Fibroblast of the aortic adventitia (primary cell): Measurements from ENCODE around the gene ZC3H14. TPM values are rescaled to one million over a fixed set of nuclear protein-coding genes. Genes with fewer than 3 reads are reported as not detected.

Experiments used
- DNase-seq: peaks from one replicate; pipeline ENCODE4 v3.0.0-alpha.2; 2010; ENCODE audit warnings: low read depth
- H3K4me3 ChIP-seq: 2 replicates; pipeline ENCODE4 v1.5.1; 2011; ENCODE audit warnings: low read depth, mild to moderate bottlenecking, control low read depth, low read length, moderate library complexity
- total RNA-seq: library from RNA; depleted of rRNA; stranded (reverse); fragments of >200 nt; gene quantifications from 2 replicates; pipeline ENCODE4 v1.2.3, GENCODE V29; 2012; ENCODE audit warnings: low replicate concordance
- TF ChIP-seq, protein P1 (sequence below): IDR thresholded peaks from 2 replicates; pipeline ENCODE4 v1.5.1; 2011; ENCODE audit warnings: mild to moderate bottlenecking, low read length, control low read depth, inconsistent platforms; ENCODE audit not compliant: insufficient read depth

ZC3H14 gene
- total RNA-seq, 1 donor = 78.3 TPM

- TF ChIP-seq, protein P1, sequence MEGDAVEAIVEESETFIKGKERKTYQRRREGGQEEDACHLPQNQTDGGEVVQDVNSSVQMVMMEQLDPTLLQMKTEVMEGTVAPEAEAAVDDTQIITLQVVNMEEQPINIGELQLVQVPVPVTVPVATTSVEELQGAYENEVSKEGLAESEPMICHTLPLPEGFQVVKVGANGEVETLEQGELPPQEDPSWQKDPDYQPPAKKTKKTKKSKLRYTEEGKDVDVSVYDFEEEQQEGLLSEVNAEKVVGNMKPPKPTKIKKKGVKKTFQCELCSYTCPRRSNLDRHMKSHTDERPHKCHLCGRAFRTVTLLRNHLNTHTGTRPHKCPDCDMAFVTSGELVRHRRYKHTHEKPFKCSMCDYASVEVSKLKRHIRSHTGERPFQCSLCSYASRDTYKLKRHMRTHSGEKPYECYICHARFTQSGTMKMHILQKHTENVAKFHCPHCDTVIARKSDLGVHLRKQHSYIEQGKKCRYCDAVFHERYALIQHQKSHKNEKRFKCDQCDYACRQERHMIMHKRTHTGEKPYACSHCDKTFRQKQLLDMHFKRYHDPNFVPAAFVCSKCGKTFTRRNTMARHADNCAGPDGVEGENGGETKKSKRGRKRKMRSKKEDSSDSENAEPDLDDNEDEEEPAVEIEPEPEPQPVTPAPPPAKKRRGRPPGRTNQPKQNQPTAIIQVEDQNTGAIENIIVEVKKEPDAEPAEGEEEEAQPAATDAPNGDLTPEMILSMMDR = no peak
- no peak for DNase-seq
- H3K4me3 ChIP-seq = peak overlapping the region; percentile 84
Measured at GRCh38 chr14:88552876-88553275, 10.0 kb upstream of the ZC3H14 start.

GRCh38 chr14:88553886-88554456 is 8.9 kb upstream of the ZC3H14 start:
- TF ChIP-seq, protein P1 = no peak
- peak; percentile 42 for DNase-seq
- peak overlapping the region; percentile 76 for H3K4me3 ChIP-seq

GRCh38 chr14:88554457-88555286 is 8.2 kb upstream of the ZC3H14 start, which contains the start of gene PTPN21:
Gene PTPN21, minus strand, starts transcription at chr14:88555007. Its CDS starts 4,590 bp downstream, at chr14:88550417.
- peak; percentile 51 for DNase-seq
- H3K4me3 ChIP-seq = peak within 1 kb of the TSS; percentile 76
- TF ChIP-seq, protein P1 = no peak

DNA sequence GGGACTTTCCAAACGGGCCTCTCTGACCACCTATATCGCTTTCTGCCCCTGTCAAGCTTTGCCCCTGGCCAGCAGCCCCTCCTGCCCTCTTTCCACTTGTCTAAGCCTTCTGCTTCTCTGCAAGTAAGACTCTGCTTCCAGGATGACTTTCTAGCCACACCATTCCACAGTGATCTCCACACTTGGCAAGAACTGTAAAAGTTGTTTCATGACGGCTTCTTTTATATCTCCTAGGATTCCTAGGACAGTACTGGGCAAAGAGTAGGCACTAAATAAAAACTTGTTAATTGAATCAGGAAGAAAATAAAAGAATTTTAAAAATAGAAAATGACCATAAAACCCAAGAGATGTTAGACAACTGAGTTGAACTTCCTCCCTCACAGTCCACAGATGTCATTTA is 6.3 kb upstream of the ZC3H14 start:
- peak; percentile 14 for DNase-seq
- no peak overlapping the region for H3K4me3 ChIP-seq
- TF ChIP-seq, protein P1 = no peak

DNA sequence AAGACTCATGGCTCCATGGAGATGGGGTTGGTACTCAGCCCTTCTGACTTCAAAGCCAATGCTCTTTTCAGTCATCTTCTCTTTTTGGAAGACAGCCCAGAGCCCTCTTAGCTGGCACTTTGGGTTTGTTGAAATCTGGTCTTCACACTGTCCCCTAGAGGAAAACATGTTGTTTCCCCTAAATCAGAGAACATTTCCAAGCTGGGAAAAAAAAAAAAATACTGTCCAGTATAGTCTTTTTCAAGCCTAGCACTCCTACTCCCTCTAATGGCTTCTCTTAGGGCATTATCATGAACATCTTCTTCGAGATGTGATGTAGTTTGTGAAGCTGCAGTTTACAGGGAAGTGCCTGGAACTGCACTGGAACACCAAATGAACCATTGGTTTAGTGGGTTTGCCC is 3.0 kb upstream of the ZC3H14 start:
- TF ChIP-seq, protein P1 = peak; percentile 69
- DNase-seq = peak; percentile 75
- H3K4me3 ChIP-seq = no peak overlapping the region

GRCh38 chr14:88562532-88562830 is 356 bp upstream of the ZC3H14 start:
- peak overlapping the region; percentile 89 for H3K4me3 ChIP-seq
- DNase-seq = no peak
- TF ChIP-seq, protein P1 = no peak
